GM18907 (cell line): ENCODE results near the gene ZBTB44.
"Not testable (repeated sequence)": the region's sequence is repeated elsewhere in the genome, so short reads cannot be mapped to it uniquely, and the experiment has no call there.

Experiments used
- ATAC-seq: cut with Tn5 transposase; IDR thresholded peaks from one replicate; pipeline ENCODE4 v1.9.1; 2021; ENCODE audit warnings: mild to moderate bottlenecking, moderate library complexity; ENCODE audit not compliant: unreplicated experiment

ZBTB44 gene, protein sequence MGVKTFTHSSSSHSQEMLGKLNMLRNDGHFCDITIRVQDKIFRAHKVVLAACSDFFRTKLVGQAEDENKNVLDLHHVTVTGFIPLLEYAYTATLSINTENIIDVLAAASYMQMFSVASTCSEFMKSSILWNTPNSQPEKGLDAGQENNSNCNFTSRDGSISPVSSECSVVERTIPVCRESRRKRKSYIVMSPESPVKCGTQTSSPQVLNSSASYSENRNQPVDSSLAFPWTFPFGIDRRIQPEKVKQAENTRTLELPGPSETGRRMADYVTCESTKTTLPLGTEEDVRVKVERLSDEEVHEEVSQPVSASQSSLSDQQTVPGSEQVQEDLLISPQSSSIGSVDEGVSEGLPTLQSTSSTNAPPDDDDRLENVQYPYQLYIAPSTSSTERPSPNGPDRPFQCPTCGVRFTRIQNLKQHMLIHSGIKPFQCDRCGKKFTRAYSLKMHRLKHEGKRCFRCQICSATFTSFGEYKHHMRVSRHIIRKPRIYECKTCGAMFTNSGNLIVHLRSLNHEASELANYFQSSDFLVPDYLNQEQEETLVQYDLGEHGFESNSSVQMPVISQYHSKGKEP

GRCh38 chr11:130314750-130315285 is at the start of gene ZBTB44:
Gene ZBTB44 (minus strand): TSS chr11:130314917. CDS start chr11:130261873, 53,044 bp downstream.
- ATAC-seq = peak; percentile 67

DNA sequence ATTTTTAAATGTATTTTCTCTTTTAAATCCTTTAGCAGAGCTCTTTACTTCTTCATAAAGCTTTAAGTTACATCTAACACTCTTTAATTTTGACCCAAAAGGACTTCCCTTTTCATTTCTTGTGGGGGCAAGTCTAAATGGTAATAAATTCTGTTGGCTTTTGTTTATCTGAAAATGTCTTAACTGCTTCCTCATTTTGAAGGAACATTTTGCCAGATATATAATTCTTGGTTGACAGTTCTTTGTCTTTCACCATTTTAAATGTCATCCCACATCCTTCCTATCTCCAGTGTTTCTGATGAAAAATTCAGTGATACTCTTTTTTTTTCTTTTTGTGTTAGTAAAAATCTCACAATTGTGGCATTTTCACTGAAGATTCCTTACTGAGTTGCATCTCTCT is 44.7 kb upstream of the ZBTB44 start:
- ATAC-seq = no peak

DNA sequence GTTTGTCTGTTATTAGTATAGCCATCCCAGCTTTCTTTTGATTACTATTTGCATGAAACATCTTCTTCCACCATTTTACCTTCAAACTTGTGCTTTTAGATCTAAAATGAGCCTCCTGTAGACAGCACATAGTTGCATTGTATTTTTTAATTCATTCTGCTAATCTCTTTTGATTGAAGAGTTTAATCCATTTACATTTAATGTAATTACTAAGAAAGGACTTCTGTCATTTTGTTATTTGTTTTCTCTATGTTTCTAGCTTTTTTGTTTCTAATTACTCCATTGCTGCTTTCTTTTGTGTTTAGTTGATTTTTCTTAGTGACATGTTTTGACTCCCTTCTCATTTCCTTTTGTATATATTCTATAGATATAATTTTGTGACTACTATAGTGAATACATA is 43.7 kb upstream of the ZBTB44 start:
- no peak for ATAC-seq

- no peak for ATAC-seq
Observed at GRCh38 chr11:130347261-130347660, 32.5 kb upstream of the ZBTB44 start.

DNA sequence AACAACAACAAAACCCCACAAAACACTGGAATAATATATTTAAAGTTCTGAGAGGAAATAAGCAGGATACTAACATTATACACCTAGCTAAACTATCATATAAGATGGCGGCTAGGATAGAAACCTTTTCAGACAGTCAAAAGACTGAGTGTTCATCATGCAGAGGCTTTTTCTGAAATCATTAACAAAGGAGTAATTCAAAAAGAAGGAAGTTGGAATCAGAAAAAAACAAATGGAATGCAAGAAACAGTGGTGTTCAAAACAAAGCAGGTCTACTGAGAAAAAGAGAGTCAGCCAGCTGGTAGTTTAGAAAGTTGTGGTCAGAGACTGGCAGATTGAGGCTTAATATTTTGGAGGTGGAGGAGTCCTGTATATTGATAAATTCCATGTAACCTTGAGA is 30.1 kb upstream of the ZBTB44 start:
- ATAC-seq = no peak

DNA sequence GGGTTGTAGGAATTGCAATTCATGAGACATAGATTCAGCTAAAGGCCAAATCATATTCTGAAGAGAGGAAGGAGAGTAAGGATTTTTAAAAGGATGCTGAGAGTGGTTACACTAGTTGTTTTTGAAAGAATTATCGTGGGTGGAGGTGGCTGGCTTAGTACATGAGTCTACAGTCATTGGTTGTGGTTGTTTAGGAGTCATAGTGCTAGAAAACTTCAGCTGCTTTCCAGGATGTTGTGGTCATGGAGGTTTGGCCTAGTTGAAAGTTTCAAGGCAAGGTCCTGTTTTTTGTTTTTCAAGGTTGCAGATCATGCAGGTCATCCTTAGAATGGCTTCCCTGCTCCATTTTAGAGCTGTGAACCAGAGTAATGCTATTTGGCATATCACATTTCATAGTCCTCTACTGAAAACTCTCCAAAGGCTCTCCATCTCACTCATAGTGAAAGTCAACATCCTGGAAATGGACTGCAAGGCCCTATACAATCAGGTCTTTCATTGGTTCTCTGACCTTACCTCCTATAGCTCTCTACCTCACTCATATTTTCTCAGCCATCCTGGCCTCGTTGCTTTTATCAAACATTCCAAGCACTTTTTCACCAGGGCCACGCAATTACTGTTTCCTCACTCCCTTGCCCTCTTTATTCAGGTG is 26.1 kb upstream of the ZBTB44 start:
- ATAC-seq = no peak

GRCh38 chr11:130338667-130339066 is 23.9 kb upstream of the ZBTB44 start:
- no peak for ATAC-seq

- no peak for ATAC-seq
Observed at GRCh38 chr11:130337281-130338089, 22.8 kb upstream of the ZBTB44 start.

GRCh38 chr11:130331397-130331796 is 16.7 kb upstream of the ZBTB44 start:
- ATAC-seq = not testable (repeated sequence)

- ATAC-seq = no peak
Observed at GRCh38 chr11:130330101-130330684, 15.5 kb upstream of the ZBTB44 start.

GRCh38 chr11:130328420-130328819 is 13.7 kb upstream of the ZBTB44 start:
- no peak for ATAC-seq

- ATAC-seq = no peak
Observed at GRCh38 chr11:130327716-130328115, 13.0 kb upstream of the ZBTB44 start.

DNA sequence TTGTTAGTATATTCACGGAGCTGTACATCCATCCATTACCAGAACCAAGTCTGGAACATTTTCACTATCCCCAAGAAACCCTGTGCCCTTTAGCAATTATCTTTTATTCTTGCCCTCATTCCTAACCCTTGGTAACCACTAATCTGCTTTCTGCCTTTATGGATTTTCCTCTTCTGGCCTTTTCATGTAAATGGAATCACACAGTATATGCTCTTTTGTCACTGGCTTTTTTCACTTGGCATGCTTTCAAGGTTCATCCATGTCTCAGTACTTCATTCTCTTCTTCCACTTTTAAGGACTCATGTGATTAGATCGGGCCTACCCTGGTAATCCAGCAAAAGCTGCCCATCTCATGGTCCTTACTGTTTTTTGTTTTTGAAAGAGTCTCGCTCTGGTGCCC is 11.0 kb upstream of the ZBTB44 start:
- no peak for ATAC-seq

- no peak for ATAC-seq
Observed at GRCh38 chr11:130323452-130324450, 9.0 kb upstream of the ZBTB44 start.

DNA sequence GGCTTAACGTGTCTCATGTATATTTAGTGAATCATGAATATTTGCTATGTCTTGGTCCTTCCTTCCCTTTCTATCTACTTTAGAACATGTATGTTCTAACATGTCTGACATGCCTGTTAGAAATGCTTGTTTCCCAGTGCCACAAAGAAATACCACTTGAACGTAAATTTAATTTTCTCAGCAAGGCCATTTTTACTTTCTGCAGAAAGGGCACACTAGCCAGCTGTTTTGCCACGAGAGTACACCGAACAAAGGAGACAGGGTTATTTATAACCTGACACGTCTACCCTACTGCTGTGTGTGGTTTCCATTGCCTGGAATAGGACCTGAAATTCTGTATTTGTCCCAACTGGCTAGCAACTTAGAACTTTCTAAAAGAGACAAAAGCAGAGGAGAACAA is 7.4 kb upstream of the ZBTB44 start:
- ATAC-seq = no peak

DNA sequence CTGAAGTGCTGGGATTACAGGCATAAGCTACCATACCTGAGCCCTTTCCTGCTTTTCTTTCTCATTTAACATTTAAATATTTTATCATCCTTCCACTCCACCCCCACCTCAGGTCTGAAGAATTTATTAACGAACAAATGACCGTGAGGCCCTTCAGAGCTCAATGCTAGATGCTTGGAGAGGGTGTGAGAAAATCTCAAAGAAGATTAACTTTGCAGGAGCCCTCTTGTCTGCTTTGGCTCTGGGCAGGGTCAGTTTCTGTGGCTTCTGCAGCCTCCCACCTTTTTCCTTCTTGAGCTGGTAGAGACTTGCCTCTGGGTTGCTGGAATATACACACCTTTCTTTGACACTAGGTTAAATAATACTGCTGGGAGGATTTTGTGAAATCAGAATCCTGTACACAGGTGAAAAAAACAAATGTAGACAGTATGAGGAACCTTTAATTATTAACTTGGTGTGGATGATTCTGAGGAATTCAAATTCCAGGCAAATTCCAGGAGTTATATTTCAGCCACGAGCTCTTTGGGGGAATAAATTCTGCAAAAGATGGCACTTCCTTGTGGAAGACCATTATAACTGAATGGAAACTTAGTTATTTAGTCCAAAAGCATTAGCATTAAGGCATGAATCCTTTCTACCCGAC is 3.4 kb upstream of the ZBTB44 start:
- ATAC-seq = no peak

GRCh38 chr11:130315354-130315970 is 745 bp upstream of the ZBTB44 start:
- ATAC-seq = peak; percentile 36

DNA sequence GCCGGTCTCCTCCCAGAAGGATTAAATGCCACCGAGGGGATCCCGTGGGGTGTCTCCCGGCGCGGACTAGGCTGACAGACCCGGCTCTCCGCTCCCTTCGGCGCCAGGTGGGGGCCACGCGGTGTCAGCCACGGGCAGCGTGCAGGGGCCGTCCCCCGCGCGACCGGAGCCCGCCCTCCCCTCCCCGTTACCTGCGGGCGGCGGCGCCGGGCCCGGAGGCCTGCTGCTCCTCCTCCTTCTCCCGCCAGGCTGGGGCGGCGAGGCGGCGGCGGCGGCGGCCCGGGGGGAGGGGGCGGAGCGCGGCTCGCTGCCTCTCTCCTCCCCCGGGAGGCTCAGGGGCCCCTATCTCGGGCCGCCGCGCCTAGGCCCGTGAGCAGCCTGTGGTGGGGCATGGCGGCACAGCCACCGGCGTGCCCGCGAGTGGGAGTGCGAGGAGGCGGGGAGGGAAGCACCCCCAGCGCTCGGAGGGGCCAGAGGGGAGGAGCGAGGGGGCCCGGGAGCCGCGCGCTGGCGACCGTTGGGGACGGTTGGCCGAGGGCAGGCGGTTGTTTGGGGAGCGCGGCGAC is 450 bp downstream of the ZBTB44 start:
- ATAC-seq = peak; percentile 53
